Neural cell (in vitro differentiated cells): ENCODE measurements around the gene SENP2. TPM values are rescaled to one million over a fixed set of nuclear protein-coding genes. Genes with fewer than 3 reads are reported as not detected.

ENCODE experiments used
- H2AFZ ChIP-seq: fragments of 200-600, 300-800 bp; sonication (generic), shearing (Covaris generic); 2 replicates; pipeline ENCODE4 v1.6.0; 2014; ENCODE audit warnings: low read depth, mild to moderate bottlenecking, antibody characterized with exemption, low read length, moderate library complexity
- H3F3A ChIP-seq: fragments of 200-600 bp; shearing (Covaris generic); 2 replicates; pipeline ENCODE4 v1.6.1; 2016; ENCODE audit warnings: mild to moderate bottlenecking, moderate library complexity, mixed read lengths, antibody characterized with exemption, low read length; ENCODE audit not compliant: insufficient read depth, poor library complexity, severe bottlenecking
- H3K27ac ChIP-seq: fragments of 200-600, 300-800 bp; sonication (generic), shearing (Covaris generic); 2 replicates; pipeline ENCODE4 v1.5.1; 2014; ENCODE audit warnings: mild to moderate bottlenecking, low read length, moderate library complexity
- H3K27me3 ChIP-seq: fragments of 300-800, 200-600 bp; sonication (generic), shearing (Covaris generic); 2 replicates; pipeline ENCODE4 v1.6.0; 2014; ENCODE audit warnings: mild to moderate bottlenecking, low read depth, low read length, moderate library complexity; ENCODE audit not compliant: insufficient read depth
- H3K36me3 ChIP-seq: fragments of 300-800, 200-600 bp; sonication (generic), shearing (Covaris generic); 2 replicates; pipeline ENCODE4 v1.5.1; 2014; ENCODE audit warnings: mild to moderate bottlenecking, antibody characterized with exemption, low read length, moderate library complexity; ENCODE audit not compliant: insufficient read depth
- H3K4me2 ChIP-seq: fragments of 300-800, 200-600 bp; sonication (generic), shearing (Covaris generic); 2 replicates; pipeline ENCODE4 v1.6.0; 2014; ENCODE audit warnings: mild to moderate bottlenecking, low read length
- H3K4me3 ChIP-seq: fragments of 300-800, 200-600 bp; sonication (generic), shearing (Covaris generic); 2 replicates; pipeline ENCODE4 v1.5.1; 2014; ENCODE audit warnings: mild to moderate bottlenecking, low read length, moderate library complexity
- H3K79me2 ChIP-seq: fragments of 200-600 bp; shearing (Covaris generic); replicated peaks from 2 replicates; pipeline ENCODE4 v1.6.0; 2014; ENCODE audit warnings: mild to moderate bottlenecking, low read length, moderate library complexity; ENCODE audit not compliant: insufficient read depth
- H3K9ac ChIP-seq: fragments of 300-800, 200-600 bp; sonication (generic), shearing (Covaris generic); 2 replicates; pipeline ENCODE4 v1.6.1; 2016; ENCODE audit warnings: mild to moderate bottlenecking, low read length, mixed read lengths
- H3K9me2 ChIP-seq: fragments of 200-600 bp; shearing (Covaris generic); 2 replicates; pipeline ENCODE4 v1.6.1; 2016; ENCODE audit warnings: mild to moderate bottlenecking, low read length, mixed read lengths; ENCODE audit not compliant: insufficient read depth
- H3K9me3 ChIP-seq: fragments of 200-600, 300-800 bp; sonication (generic), shearing (Covaris generic); 2 replicates; pipeline ENCODE4 v1.6.1; 2016; ENCODE audit warnings: mild to moderate bottlenecking, mixed run types, low read length, moderate library complexity, mixed read lengths
- H4K20me1 ChIP-seq: fragments of 200-600 bp; shearing (Covaris generic); 2 replicates; pipeline ENCODE4 v1.6.1; 2016; ENCODE audit warnings: mild to moderate bottlenecking, mixed run types; ENCODE audit not compliant: insufficient read depth
- CTCF ChIP-seq: fragments of 450-650 bp; IDR thresholded peaks from 2 replicates; pipeline ENCODE4 v1.5.1; 2014; ENCODE audit warnings: antibody characterized with exemption, mild to moderate bottlenecking, moderate library complexity; ENCODE audit not compliant: poor library complexity, severe bottlenecking
- EP300 ChIP-seq: fragments of 450-650 bp; conservative IDR thresholded peaks from 2 replicates; pipeline ENCODE4 v1.6.1; 2014; ENCODE audit warnings: antibody characterized with exemption, mild to moderate bottlenecking, moderate library complexity; ENCODE audit not compliant: poor library complexity, severe bottlenecking
- EZH2 ChIP-seq: fragments of 200-600, 300-800 bp; shearing (Covaris generic), sonication (generic); IDR thresholded peaks from 2 replicates; pipeline ENCODE4 v1.6.1; 2014; ENCODE audit warnings: antibody characterized with exemption, low read length, borderline replicate concordance, mild to moderate bottlenecking; ENCODE audit not compliant: insufficient read depth, poor library complexity, severe bottlenecking
- MXI1 ChIP-seq: fragments of 450-650 bp; conservative IDR thresholded peaks from 2 replicates; pipeline ENCODE4 v1.6.1; 2014; ENCODE audit warnings: antibody characterized with exemption, mild to moderate bottlenecking; ENCODE audit not compliant: poor library complexity, severe bottlenecking
- POLR2AphosphoS5 ChIP-seq: IDR thresholded peaks from 2 replicates; pipeline ENCODE4 v1.6.1; 2012
- RAD21 ChIP-seq: fragments of 450-650 bp; conservative IDR thresholded peaks from 2 replicates; pipeline ENCODE4 v1.6.1; 2014; ENCODE audit warnings: antibody characterized with exemption, mild to moderate bottlenecking, moderate library complexity
- REST ChIP-seq: IDR thresholded peaks from 2 replicates; pipeline ENCODE4 v1.6.1; 2012; ENCODE audit warnings: borderline replicate concordance
- SMC3 ChIP-seq: fragments of 450-650 bp; conservative IDR thresholded peaks from 2 replicates; pipeline ENCODE4 v1.6.1; 2014; ENCODE audit warnings: antibody characterized with exemption, mild to moderate bottlenecking, moderate library complexity; ENCODE audit not compliant: poor library complexity
- TAF1 ChIP-seq: IDR thresholded peaks from 2 replicates; pipeline ENCODE4 v1.6.1; 2012; ENCODE audit warnings: low read depth
- polyA plus RNA-seq: library from polyadenylated mRNA; depleted of rRNA; stranded (reverse); fragments of >200 nt; gene quantifications from 2 replicates; pipeline ENCODE4 v1.2.3, GENCODE V29; 2014

Gene SENP2
- polyA plus RNA-seq, 1 donor from 2014 or later: 40.1 TPM

GRCh38 chr3:185656321-185656840, 70.3 kb downstream of the SENP2 start:
- H3K4me3 ChIP-seq: no peak overlapping the region
- H2AFZ ChIP-seq: no peak overlapping the region
- H3K36me3 ChIP-seq: peaks cover 13% of the 10 kb centered on the region
- H3K4me2 ChIP-seq: no peak overlapping the region
- H3K9ac ChIP-seq: no peak overlapping the region
- no peaks in the 10 kb centered on the region for H3K27me3 ChIP-seq
- TF ChIP-seq EZH2 (no peak), CTCF (no peak), RAD21 (no peak), REST (no peak), SMC3 (no peak), POLR2AphosphoS5 (no peak), EP300 (no peak), TAF1 (no peak), MXI1 (no peak)
- H4K20me1 ChIP-seq: no peaks in the 10 kb centered on the region
- no peaks in the 10 kb centered on the region for H3K79me2 ChIP-seq
- no peaks in the 10 kb centered on the region for H3K9me3 ChIP-seq
- no peaks in the 10 kb centered on the region for H3K9me2 ChIP-seq
- no peak overlapping the region for H3K27ac ChIP-seq
- H3F3A ChIP-seq: no peaks in the 10 kb centered on the region

GRCh38 chr3:185657211-185657610, 71.1 kb downstream of the SENP2 start:
- H2AFZ ChIP-seq: no peak overlapping the region
- TF ChIP-seq CTCF: no peak
- TF ChIP-seq REST: no peak
- no peak overlapping the region for H3K27ac ChIP-seq
- H3K4me2 ChIP-seq: no peak overlapping the region
- H3K9me2 ChIP-seq: no peaks in the 10 kb centered on the region
- no peak overlapping the region for H3K9ac ChIP-seq
- no peaks in the 10 kb centered on the region for H3F3A ChIP-seq
- H3K36me3 ChIP-seq: peaks cover 9% of the 10 kb centered on the region
- no peaks in the 10 kb centered on the region for H3K79me2 ChIP-seq
- no peaks in the 10 kb centered on the region for H4K20me1 ChIP-seq
- no peaks in the 10 kb centered on the region for H3K9me3 ChIP-seq
- no peak overlapping the region for H3K4me3 ChIP-seq
- no peaks in the 10 kb centered on the region for H3K27me3 ChIP-seq
